HepG2 (cell line): ENCODE results near the gene UPF3A. TPM values are rescaled to one million over a fixed set of nuclear protein-coding genes. Genes with fewer than 3 reads are reported as not detected.

ENCODE experiments used
- ETV6 ChIP-seq: sonication (generic); formaldehyde crosslinking; conservative IDR thresholded peaks from 2 replicates; pipeline ENCODE4 v1.4.0; 2020; ENCODE audit warnings: missing genetic modification reagents
- FOXJ3 ChIP-seq: sonication (generic); formaldehyde crosslinking; IDR thresholded peaks from 2 replicates; pipeline ENCODE4 v1.4.0; 2020; ENCODE audit warnings: missing genetic modification reagents, mild to moderate bottlenecking, borderline replicate concordance
- HNF4G ChIP-seq, 2 experiments: sonication (generic) in 1 of 2; formaldehyde crosslinking in 1 of 2; IDR thresholded peaks; 2 replicates each; pipeline versions ENCODE4 v1.4.0 to v1.6.1; 2011 to 2020; ENCODE audit warnings: borderline replicate concordance in 2 of 2, low read depth in 2 of 2, mild to moderate bottlenecking in 2 of 2, low read length in 1 of 2, missing genetic modification reagents in 1 of 2, moderate library complexity in 1 of 2
- NFE2L2 ChIP-seq: fragments of 150-350 bp; IDR thresholded peaks from 2 replicates; pipeline ENCODE4 v1.6.1; 2014; ENCODE audit warnings: low read length
- RXRA ChIP-seq: sonication (generic); formaldehyde crosslinking; IDR thresholded peaks from 2 replicates; pipeline ENCODE4 v1.5.1; 2020; ENCODE audit warnings: missing genetic modification reagents
- ZNF282 ChIP-seq: fragments of 450-650 bp; IDR thresholded peaks from 2 replicates; pipeline ENCODE4 v1.6.1; 2018; ENCODE audit not compliant: partially characterized antibody
- ZNF296 ChIP-seq: sonication (generic); formaldehyde crosslinking; conservative IDR thresholded peaks from 2 replicates; pipeline ENCODE4 v1.5.0; 2020; ENCODE audit warnings: mild to moderate bottlenecking, missing genetic modification reagents
- ZNF337 ChIP-seq: sonication (generic); formaldehyde crosslinking; IDR thresholded peaks from 2 replicates; pipeline ENCODE4 v1.5.1; 2020; ENCODE audit warnings: missing genetic modification reagents, low read depth, mild to moderate bottlenecking, borderline replicate concordance
- ZNF350 ChIP-seq: sonication (generic); formaldehyde crosslinking; IDR thresholded peaks from 2 replicates; pipeline ENCODE4 v1.4.0; 2020; ENCODE audit warnings: mild to moderate bottlenecking, low read depth, missing genetic modification reagents, borderline replicate concordance
- ZNF430 ChIP-seq: sonication (generic); formaldehyde crosslinking; IDR thresholded peaks from 2 replicates; pipeline ENCODE4 v1.9.0; 2021; ENCODE audit warnings: mild to moderate bottlenecking, missing genetic modification reagents
- ZNF557 ChIP-seq: sonication (generic); formaldehyde crosslinking; IDR thresholded peaks from 2 replicates; pipeline ENCODE4 v1.4.0; 2020; ENCODE audit warnings: missing genetic modification reagents
- ZNF619 ChIP-seq: sonication (generic); formaldehyde crosslinking; IDR thresholded peaks from 2 replicates; pipeline ENCODE4 v1.4.0; 2020; ENCODE audit warnings: mild to moderate bottlenecking, missing genetic modification reagents
- ZNF7 ChIP-seq: IDR thresholded peaks from 2 replicates; pipeline ENCODE4 v1.6.1; 2016; ENCODE audit warnings: missing biosample characterization, missing genetic modification reagents
- ZNF773 ChIP-seq: sonication (generic); formaldehyde crosslinking; IDR thresholded peaks from 2 replicates; pipeline ENCODE4 v1.4.0; 2020; ENCODE audit warnings: missing genetic modification reagents, borderline replicate concordance
- polyA plus RNA-seq, 8 experiments: library from polyadenylated mRNA; depleted of rRNA in 3 of 8; stranded (reverse) in 7 of 8; unstranded in 1 of 8; fragments of >200 nt; fragmentation: Illumina TruSeq in 4 of 8; extraction: Trizol in 4 of 8; gene quantifications; 2 replicates each; pipeline versions ENCODE4 v1.2.1 to v1.2.3, GENCODE V29; 2011 to 2016; ENCODE audit warnings: low read depth in 4 of 8, missing spikeins in 1 of 8, mixed read lengths in 1 of 8; ENCODE audit not compliant: insufficient read depth in 1 of 8
- total RNA-seq, 5 experiments: library from RNA; depleted of rRNA; stranded (reverse); fragments of >200 nt; fragmentation: Illumina TruSeq; extraction: Trizol; gene quantifications; 2 replicates each; pipeline ENCODE4 v1.2.3, GENCODE V29; 2016; ENCODE audit warnings: low read depth in 1 of 5
- TF ChIP-seq, protein P1 (sequence below): fragments of 450-650 bp; IDR thresholded peaks from 2 replicates; pipeline ENCODE4 v1.6.1; 2017
- TF ChIP-seq, protein P2 (sequence below): sonication (generic); formaldehyde crosslinking; IDR thresholded peaks from 2 replicates; pipeline ENCODE4 v1.8.1; 2023; ENCODE audit warnings: missing genetic modification reagents, inconsistent platforms, borderline replicate concordance
- TF ChIP-seq, protein P3 (sequence below): sonication (generic); formaldehyde crosslinking; IDR thresholded peaks from 2 replicates; pipeline ENCODE4 v1.4.0; 2020; ENCODE audit warnings: missing genetic modification reagents
- TF ChIP-seq, protein P4 (sequence below): sonication (generic); formaldehyde crosslinking; IDR thresholded peaks from 2 replicates; pipeline ENCODE4 v1.4.0; 2020; ENCODE audit warnings: missing genetic modification reagents, borderline replicate concordance
- TF ChIP-seq, protein P5 (sequence below): sonication (generic); formaldehyde crosslinking; IDR thresholded peaks from 2 replicates; pipeline ENCODE4 v1.5.0; 2020; ENCODE audit warnings: missing genetic modification reagents

The UPF3A gene
- total and polyA plus RNA-seq, 2 of the 13 experiments (the other 11 are each of a cell fraction or from before 2014, with no cell fraction given): 60.2 to 63.8 TPM

DNA sequence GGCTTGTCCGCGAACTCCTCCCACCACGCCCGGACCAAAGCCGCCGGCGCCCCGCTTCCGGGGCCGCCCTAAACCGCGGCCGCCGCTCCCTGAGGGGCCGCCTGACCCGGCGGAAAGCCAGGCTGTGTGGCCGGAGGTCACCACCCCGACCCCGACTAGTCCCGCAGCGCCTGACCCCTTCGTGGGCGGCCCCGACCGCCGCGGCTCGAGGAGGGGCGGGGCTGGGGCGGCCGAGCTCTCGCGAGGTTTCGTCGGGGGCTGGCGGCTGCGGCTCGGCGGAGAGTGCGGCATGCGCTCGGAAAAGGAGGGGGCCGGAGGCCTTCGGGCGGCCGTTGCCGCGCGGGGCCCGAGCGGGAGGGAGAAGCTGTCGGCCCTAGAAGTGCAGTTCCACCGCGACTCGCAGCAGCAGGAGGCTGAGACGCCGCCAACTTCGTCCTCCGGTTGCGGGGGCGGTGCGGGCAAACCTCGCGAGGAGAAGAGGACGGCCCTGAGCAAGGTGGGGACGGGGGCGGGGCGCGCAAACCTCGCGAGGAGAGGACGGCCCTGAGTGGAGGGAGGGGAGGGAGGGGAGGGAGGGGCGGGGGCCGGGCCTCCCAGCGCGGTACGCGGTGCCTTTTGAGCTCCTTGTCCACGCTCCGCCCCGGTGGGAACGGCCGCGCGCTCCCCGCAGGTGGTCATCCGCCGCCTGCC is at the start of gene UPF3A (continued):
- TF ChIP-seq, protein P1, sequence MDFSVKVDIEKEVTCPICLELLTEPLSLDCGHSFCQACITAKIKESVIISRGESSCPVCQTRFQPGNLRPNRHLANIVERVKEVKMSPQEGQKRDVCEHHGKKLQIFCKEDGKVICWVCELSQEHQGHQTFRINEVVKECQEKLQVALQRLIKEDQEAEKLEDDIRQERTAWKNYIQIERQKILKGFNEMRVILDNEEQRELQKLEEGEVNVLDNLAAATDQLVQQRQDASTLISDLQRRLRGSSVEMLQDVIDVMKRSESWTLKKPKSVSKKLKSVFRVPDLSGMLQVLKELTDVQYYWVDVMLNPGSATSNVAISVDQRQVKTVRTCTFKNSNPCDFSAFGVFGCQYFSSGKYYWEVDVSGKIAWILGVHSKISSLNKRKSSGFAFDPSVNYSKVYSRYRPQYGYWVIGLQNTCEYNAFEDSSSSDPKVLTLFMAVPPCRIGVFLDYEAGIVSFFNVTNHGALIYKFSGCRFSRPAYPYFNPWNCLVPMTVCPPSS: no peak
- TF ChIP-seq ZNF296 (CRISPR knock-in tag): no peak
- TF ChIP-seq ZNF282: no peak
- peak; percentile 78; the same call in 1 of the 2 replicates for TF ChIP-seq ETV6
- TF ChIP-seq, protein P2, sequence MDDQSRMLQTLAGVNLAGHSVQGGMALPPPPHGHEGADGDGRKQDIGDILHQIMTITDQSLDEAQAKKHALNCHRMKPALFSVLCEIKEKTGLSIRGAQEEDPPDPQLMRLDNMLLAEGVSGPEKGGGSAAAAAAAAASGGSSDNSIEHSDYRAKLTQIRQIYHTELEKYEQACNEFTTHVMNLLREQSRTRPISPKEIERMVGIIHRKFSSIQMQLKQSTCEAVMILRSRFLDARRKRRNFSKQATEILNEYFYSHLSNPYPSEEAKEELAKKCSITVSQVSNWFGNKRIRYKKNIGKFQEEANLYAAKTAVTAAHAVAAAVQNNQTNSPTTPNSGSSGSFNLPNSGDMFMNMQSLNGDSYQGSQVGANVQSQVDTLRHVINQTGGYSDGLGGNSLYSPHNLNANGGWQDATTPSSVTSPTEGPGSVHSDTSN (CRISPR knock-in tag): no peak
- TF ChIP-seq NFE2L2: no peak
- TF ChIP-seq, protein P3, sequence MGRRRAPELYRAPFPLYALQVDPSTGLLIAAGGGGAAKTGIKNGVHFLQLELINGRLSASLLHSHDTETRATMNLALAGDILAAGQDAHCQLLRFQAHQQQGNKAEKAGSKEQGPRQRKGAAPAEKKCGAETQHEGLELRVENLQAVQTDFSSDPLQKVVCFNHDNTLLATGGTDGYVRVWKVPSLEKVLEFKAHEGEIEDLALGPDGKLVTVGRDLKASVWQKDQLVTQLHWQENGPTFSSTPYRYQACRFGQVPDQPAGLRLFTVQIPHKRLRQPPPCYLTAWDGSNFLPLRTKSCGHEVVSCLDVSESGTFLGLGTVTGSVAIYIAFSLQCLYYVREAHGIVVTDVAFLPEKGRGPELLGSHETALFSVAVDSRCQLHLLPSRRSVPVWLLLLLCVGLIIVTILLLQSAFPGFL (CRISPR knock-in tag): no peak
- TF ChIP-seq, protein P4, sequence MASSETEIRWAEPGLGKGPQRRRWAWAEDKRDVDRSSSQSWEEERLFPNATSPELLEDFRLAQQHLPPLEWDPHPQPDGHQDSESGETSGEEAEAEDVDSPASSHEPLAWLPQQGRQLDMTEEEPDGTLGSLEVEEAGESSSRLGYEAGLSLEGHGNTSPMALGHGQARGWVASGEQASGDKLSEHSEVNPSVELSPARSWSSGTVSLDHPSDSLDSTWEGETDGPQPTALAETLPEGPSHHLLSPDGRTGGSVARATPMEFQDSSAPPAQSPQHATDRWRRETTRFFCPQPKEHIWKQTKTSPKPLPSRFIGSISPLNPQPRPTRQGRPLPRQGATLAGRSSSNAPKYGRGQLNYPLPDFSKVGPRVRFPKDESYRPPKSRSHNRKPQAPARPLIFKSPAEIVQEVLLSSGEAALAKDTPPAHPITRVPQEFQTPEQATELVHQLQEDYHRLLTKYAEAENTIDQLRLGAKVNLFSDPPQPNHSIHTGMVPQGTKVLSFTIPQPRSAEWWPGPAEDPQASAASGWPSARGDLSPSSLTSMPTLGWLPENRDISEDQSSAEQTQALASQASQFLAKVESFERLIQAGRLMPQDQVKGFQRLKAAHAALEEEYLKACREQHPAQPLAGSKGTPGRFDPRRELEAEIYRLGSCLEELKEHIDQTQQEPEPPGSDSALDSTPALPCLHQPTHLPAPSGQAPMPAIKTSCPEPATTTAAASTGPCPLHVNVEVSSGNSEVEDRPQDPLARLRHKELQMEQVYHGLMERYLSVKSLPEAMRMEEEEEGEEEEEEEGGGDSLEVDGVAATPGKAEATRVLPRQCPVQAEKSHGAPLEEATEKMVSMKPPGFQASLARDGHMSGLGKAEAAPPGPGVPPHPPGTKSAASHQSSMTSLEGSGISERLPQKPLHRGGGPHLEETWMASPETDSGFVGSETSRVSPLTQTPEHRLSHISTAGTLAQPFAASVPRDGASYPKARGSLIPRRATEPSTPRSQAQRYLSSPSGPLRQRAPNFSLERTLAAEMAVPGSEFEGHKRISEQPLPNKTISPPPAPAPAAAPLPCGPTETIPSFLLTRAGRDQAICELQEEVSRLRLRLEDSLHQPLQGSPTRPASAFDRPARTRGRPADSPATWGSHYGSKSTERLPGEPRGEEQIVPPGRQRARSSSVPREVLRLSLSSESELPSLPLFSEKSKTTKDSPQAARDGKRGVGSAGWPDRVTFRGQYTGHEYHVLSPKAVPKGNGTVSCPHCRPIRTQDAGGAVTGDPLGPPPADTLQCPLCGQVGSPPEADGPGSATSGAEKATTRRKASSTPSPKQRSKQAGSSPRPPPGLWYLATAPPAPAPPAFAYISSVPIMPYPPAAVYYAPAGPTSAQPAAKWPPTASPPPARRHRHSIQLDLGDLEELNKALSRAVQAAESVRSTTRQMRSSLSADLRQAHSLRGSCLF (CRISPR knock-in tag): no peak
- no peak for TF ChIP-seq HNF4G (IDR thresholded peaks at IDR 0.05; ENCODE audit: borderline replicate concordance, low read depth, low read length)
- no peak for TF ChIP-seq HNF4G (CRISPR knock-in tag; IDR thresholded peaks at IDR 0.05; ENCODE audit: borderline replicate concordance, low read depth)
- peak; percentile 82; the same call in 1 of the 2 replicates for TF ChIP-seq RXRA (CRISPR knock-in tag)
- no peak for TF ChIP-seq ZNF350
- no peak for TF ChIP-seq ZNF7
- no peak for TF ChIP-seq ZNF557 (CRISPR knock-in tag)
- TF ChIP-seq ZNF337 (CRISPR knock-in tag): no peak
- no peak for TF ChIP-seq FOXJ3 (CRISPR knock-in tag)
- peak; percentile 52 for TF ChIP-seq ZNF430 (CRISPR knock-in tag)
- TF ChIP-seq, protein P5, sequence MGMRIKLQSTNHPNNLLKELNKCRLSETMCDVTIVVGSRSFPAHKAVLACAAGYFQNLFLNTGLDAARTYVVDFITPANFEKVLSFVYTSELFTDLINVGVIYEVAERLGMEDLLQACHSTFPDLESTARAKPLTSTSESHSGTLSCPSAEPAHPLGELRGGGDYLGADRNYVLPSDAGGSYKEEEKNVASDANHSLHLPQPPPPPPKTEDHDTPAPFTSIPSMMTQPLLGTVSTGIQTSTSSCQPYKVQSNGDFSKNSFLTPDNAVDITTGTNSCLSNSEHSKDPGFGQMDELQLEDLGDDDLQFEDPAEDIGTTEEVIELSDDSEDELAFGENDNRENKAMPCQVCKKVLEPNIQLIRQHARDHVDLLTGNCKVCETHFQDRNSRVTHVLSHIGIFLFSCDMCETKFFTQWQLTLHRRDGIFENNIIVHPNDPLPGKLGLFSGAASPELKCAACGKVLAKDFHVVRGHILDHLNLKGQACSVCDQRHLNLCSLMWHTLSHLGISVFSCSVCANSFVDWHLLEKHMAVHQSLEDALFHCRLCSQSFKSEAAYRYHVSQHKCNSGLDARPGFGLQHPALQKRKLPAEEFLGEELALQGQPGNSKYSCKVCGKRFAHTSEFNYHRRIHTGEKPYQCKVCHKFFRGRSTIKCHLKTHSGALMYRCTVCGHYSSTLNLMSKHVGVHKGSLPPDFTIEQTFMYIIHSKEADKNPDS: no peak
- no peak for TF ChIP-seq ZNF619
- TF ChIP-seq ZNF773 (CRISPR knock-in tag): no peak
